GM12878 (cell line): ENCODE data around the gene MDM4. TPM values are rescaled to one million over a fixed set of nuclear protein-coding genes. Genes with fewer than 3 reads are reported as not detected.

ENCODE experiments used
- ATAC-seq: fragments of 200-7000 bp; cut with Tn5 transposase; 3 replicates; pipeline ENCODE4 v1.9.1; 2020; ENCODE audit warnings: mild to moderate bottlenecking, moderate library complexity
- BruUV-seq: library from RNA; stranded (reverse); fragments of 400-500 nt; replicated peaks from 2 replicates; lab custom pipeline; 2021; lab: Mats Ljungman, UMichigan
- CTCF ChIA-PET: fragments of 300-600 bp; sonication (Branson Sonifier 250); formaldehyde crosslinking; extraction: SDS; loops from one replicate; lab custom pipeline; 2021; ENCODE audit warnings: inconsistent platforms; lab: Yijun Ruan, JAX
- POLR2A ChIA-PET: fragments of 350-600 bp; formaldehyde crosslinking; extraction: SDS; loops from one replicate; lab custom pipeline; 2021; ENCODE audit warnings: inconsistent platforms; lab: Charles Lee
- RAD21 ChIA-PET: fragments of 300-600 bp; sonication (Branson Sonifier 250); formaldehyde crosslinking; loops from one replicate; lab custom pipeline; 2023; ENCODE audit warnings: antibody characterized with exemption; ENCODE audit not compliant: unreplicated experiment; lab: Charles Lee
- SMC1A ChIA-PET: fragments of 300-600 bp; sonication (Branson Sonifier 250); formaldehyde crosslinking; loops from one replicate; lab custom pipeline; 2023; ENCODE audit not compliant: unreplicated experiment, uncharacterized antibody; lab: Charles Lee
- DNase-seq: peaks from one replicate; pipeline ENCODE4 v3.0.0-alpha.2; 2011; ENCODE audit warnings: low read depth, low spot score
- FAIRE-seq: peaks from 3 replicates; lab custom pipeline; 2011; peaks lifted over from hg19 to GRCh38; lab: Jason Lieb, UNC
- H2AFZ ChIP-seq: 2 replicates; pipeline ENCODE4 v1.6.0; 2011; ENCODE audit warnings: low read depth, low read length, control low read depth; ENCODE audit not compliant: control insufficient read depth
- H3K27ac ChIP-seq: 2 replicates; pipeline ENCODE4 v1.5.1; 2011; ENCODE audit warnings: control low read depth; ENCODE audit not compliant: control insufficient read depth, insufficient read depth
- H3K27me3 ChIP-seq, 2 experiments: replicated peaks in 1 of 2; 2 replicates each; pipeline versions ENCODE4 v1.6.0 to v1.6.1; 2011; ENCODE audit warnings: low read length in 1 of 2; ENCODE audit not compliant: control insufficient read depth in 2 of 2, insufficient read depth in 2 of 2
- H3K36me3 ChIP-seq, 2 experiments: 2 replicates each; pipeline ENCODE4 v1.5.1; 2011; ENCODE audit warnings: low read length in 1 of 2; ENCODE audit not compliant: control insufficient read depth in 2 of 2, insufficient read depth in 2 of 2
- H3K4me1 ChIP-seq: 2 replicates; pipeline ENCODE4 v1.6.1; 2011; ENCODE audit warnings: mild to moderate bottlenecking, low read length, moderate library complexity, mixed read lengths; ENCODE audit not compliant: control insufficient read depth, insufficient read depth
- H3K4me2 ChIP-seq: 2 replicates; pipeline ENCODE4 v1.6.0; 2011; ENCODE audit warnings: control low read depth; ENCODE audit not compliant: control insufficient read depth, insufficient read depth
- H3K4me3 ChIP-seq: fragments of 200-600 bp; sonication (generic); 2 replicates; pipeline ENCODE4 v1.5.1; 2016
- H3K79me2 ChIP-seq: 2 replicates; pipeline ENCODE4 v1.6.0; 2011; ENCODE audit warnings: low read length; ENCODE audit not compliant: control insufficient read depth, insufficient read depth
- H3K9ac ChIP-seq: 2 replicates; pipeline ENCODE4 v1.8.0; 2011; ENCODE audit warnings: low read length, control low read depth, mixed read lengths; ENCODE audit not compliant: control insufficient read depth, insufficient read depth
- H3K9me3 ChIP-seq: replicated peaks from 3 replicates; pipeline ENCODE4 v1.5.1; 2011; ENCODE audit warnings: mild to moderate bottlenecking, low read length; ENCODE audit not compliant: control insufficient read depth, insufficient read depth
- H4K20me1 ChIP-seq: 2 replicates; pipeline ENCODE4 v1.6.0; 2011; ENCODE audit not compliant: control insufficient read depth, insufficient read depth
- BHLHE40 ChIP-seq, 2 experiments: fragments of 450-650 bp in 1 of 2; IDR thresholded peaks; 2 replicates each; pipeline ENCODE4 v1.6.1; 2011 to 2017; ENCODE audit warnings: low read depth in 2 of 2, borderline replicate concordance in 1 of 2, improper control_type of control experiment in 1 of 2, low read length in 1 of 2, mild to moderate bottlenecking in 1 of 2
- EED ChIP-seq: sonication (generic); IDR thresholded peaks from 2 replicates; pipeline ENCODE4 v1.6.1; 2016; ENCODE audit warnings: antibody characterized with exemption, low read depth
- MEF2B ChIP-seq: fragments of 450-650 bp; IDR thresholded peaks from 2 replicates; pipeline ENCODE4 v1.6.1; 2018; ENCODE audit warnings: mild to moderate bottlenecking, moderate library complexity; ENCODE audit not compliant: partially characterized antibody, poor library complexity, severe bottlenecking
- NFYB ChIP-seq: IDR thresholded peaks from 2 replicates; pipeline ENCODE4 v1.6.1; 2011; ENCODE audit warnings: low read depth, mild to moderate bottlenecking, low read length, improper control_type of control experiment, moderate library complexity; ENCODE audit not compliant: insufficient read depth
- SMC3 ChIP-seq: IDR thresholded peaks from 2 replicates; pipeline ENCODE4 v1.6.1; 2011; ENCODE audit warnings: low read length, improper control_type of control experiment, borderline replicate concordance
- TAF1 ChIP-seq: IDR thresholded peaks from 2 replicates; pipeline ENCODE4 v1.6.1; 2011; ENCODE audit warnings: mild to moderate bottlenecking, low read depth, low read length, borderline replicate concordance
- WGBS: methylation state at CpG from one replicate; pipeline ENCODE4 v1.1.6; 2016; ENCODE audit warnings: low lambda C conversion rate; ENCODE audit not compliant: insufficient replicate concordance, insufficient coverage; ENCODE audit errors: missing lambda C conversion rate; 5-methylcytosine and 5-hydroxymethylcytosine counted together
- in situ Hi-C: fragments of 300-500 bp; cut with MboI; formaldehyde crosslinking; loops from 9 replicates; pipeline ENCODE4 v1.14.3; 2018; ENCODE audit warnings: mixed read lengths
- intact Hi-C: fragments of 100-400 bp; cut with micrococcal nuclease; formaldehyde crosslinking; loops from one replicate; pipeline ENCODE4 v1.14.2; 2022; ENCODE audit not compliant: unreplicated experiment
- polyA plus RNA-seq, 11 experiments: library from polyadenylated mRNA; depleted of rRNA in 4 of 11; unstranded in 6 of 11; stranded (reverse) in 5 of 11; fragments of >200 nt; fragmentation: Nextera tagmentation in 4 of 11; fragmentation: Illumina TruSeq in 1 of 11; extraction: Ambion mirVana in 4 of 11; extraction: Trizol in 1 of 11; gene quantifications; 1 replicate in 1 of 11; 2 replicates in 10 of 11; pipeline versions ENCODE4 v1.2.1 to v1.2.3, GENCODE V29; 2011 to 2016; ENCODE audit warnings: inconsistent platforms in 2 of 11, missing spikeins in 2 of 11, low read depth in 1 of 11
- total RNA-seq, 4 experiments: library from RNA; depleted of rRNA in 3 of 4; stranded (reverse); fragments of >200 nt in 3 of 4; fragmentation: Illumina TruSeq in 1 of 4; extraction: Trizol in 1 of 4; gene quantifications; 2 replicates each; pipeline versions ENCODE4 v1.2.1 to v1.2.3, GENCODE V29; 2013 to 2021
- TF ChIP-seq, protein P1 (sequence below): IDR thresholded peaks from 2 replicates; pipeline ENCODE4 v1.6.1; 2011; ENCODE audit warnings: borderline replicate concordance, low read depth, mild to moderate bottlenecking, moderate library complexity, low read length; ENCODE audit not compliant: insufficient read depth, poor library complexity, severe bottlenecking

MDM4 gene
- total and polyA plus RNA-seq, 10 of the 15 experiments (the other 5 are each of a cell fraction or from before 2014, with no cell fraction given): 2.5 to 74.4 (median 22.7) TPM

DNA sequence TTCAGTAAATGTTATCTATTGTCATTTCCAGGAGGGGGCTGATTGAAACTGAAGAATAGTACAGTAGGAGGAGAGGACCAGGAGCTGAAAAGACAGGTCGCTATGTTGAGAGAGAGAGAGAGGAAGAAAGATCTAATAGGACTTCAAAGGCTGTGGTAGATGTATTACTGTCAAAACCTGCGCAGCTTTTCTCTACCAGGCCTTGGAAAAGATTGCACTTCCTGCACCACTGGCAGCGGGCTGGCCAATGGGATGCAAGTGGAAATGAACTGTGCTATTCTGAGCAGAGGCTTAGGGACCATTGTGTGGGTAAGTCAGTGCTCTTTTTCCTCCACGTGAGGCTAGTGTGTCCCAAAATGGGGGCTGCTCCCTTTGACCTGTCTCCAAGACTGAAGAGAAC, 47.1 kb downstream of the MDM4 start:
- TF ChIP-seq, protein P1, sequence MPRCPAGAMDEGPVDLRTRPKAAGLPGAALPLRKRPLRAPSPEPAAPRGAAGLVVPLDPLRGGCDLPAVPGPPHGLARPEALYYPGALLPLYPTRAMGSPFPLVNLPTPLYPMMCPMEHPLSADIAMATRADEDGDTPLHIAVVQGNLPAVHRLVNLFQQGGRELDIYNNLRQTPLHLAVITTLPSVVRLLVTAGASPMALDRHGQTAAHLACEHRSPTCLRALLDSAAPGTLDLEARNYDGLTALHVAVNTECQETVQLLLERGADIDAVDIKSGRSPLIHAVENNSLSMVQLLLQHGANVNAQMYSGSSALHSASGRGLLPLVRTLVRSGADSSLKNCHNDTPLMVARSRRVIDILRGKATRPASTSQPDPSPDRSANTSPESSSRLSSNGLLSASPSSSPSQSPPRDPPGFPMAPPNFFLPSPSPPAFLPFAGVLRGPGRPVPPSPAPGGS: no peak
- no peak for TF ChIP-seq MEF2B
- TF ChIP-seq NFYB: peak; percentile 28; the same call in 1 of the 2 replicates
- no peak for TF ChIP-seq SMC3
- no peak for TF ChIP-seq BHLHE40 (IDR thresholded peaks at IDR 0.05; ENCODE audit: borderline replicate concordance in 1 of 2, low read depth in 2 of 2, low read length in 1 of 2)
- no peak for TF ChIP-seq EED
- TF ChIP-seq TAF1: no peak
- FAIRE-seq: no peak
- SMC1A ChIA-PET: interaction anchor here (1.6 kb wide), 1 partner anchor 201 kb away, joined by 7 read pairs; no protein-coding TSS in a partner anchor

More for the DNA sequence above, 47.1 kb downstream of the MDM4 start:
- POLR2A ChIA-PET: interaction anchor here (1.5 kb wide), 1 partner anchor 9 kb away, joined by 3 read pairs; no protein-coding TSS in a partner anchor
- no peak overlapping the region for H3K4me3 ChIP-seq
- H3K9ac ChIP-seq: no peak overlapping the region
- peaks cover 24% of the 10 kb centered on the region for H3K4me1 ChIP-seq
- no peaks in the 10 kb centered on the region for H3K79me2 ChIP-seq
- ATAC-seq (no peak), DNase-seq (no peak)
- in situ Hi-C loops (no loop called here), intact Hi-C loops (loop anchor here (10.0 kb wide), 1 partner anchor 381 kb away; no protein-coding TSS in a partner anchor)
- 76% methylated on average over 4 of the region's 4 CpGs for WGBS
- RAD21 ChIA-PET: interaction anchor here (1.0 to 2.0 kb wide), 6 partner anchors 11 to 244 kb away, joined by 3 to 9 read pairs (median 3); no protein-coding TSS in a partner anchor
- H3K36me3 ChIP-seq: peaks cover 0 to 24% of the 10 kb centered on the region in 2 experiments; a peak in 2 of 4 replicates
- H4K20me1 ChIP-seq: 0 out of 2 replicates have a peak, but pooled peaks cover 2% of the 10 kb centered on the region
- H2AFZ ChIP-seq: no peak overlapping the region
- H3K9me3 ChIP-seq: no peaks in the 10 kb centered on the region
- no peak overlapping the region for H3K27ac ChIP-seq
- H3K4me2 ChIP-seq: no peak overlapping the region
- no TSS peak for BruUV-seq
- CTCF ChIA-PET: interaction anchor here (0.8 to 3.7 kb wide), 5 partner anchors 32 to 244 kb away, joined by 3 to 17 read pairs (median 4); no protein-coding TSS in a partner anchor
- no peaks in the 10 kb centered on the region for H3K27me3 ChIP-seq
